HPDE6-E6E7 (cell line): ENCODE measurements around the gene HOXB3.

Experiments
- DNase-seq: peaks from one replicate; pipeline ENCODE4 v3.0.0; 2011; ENCODE audit warnings: missing footprints; ENCODE audit errors: extremely low spot score

Gene HOXB3

DNA sequence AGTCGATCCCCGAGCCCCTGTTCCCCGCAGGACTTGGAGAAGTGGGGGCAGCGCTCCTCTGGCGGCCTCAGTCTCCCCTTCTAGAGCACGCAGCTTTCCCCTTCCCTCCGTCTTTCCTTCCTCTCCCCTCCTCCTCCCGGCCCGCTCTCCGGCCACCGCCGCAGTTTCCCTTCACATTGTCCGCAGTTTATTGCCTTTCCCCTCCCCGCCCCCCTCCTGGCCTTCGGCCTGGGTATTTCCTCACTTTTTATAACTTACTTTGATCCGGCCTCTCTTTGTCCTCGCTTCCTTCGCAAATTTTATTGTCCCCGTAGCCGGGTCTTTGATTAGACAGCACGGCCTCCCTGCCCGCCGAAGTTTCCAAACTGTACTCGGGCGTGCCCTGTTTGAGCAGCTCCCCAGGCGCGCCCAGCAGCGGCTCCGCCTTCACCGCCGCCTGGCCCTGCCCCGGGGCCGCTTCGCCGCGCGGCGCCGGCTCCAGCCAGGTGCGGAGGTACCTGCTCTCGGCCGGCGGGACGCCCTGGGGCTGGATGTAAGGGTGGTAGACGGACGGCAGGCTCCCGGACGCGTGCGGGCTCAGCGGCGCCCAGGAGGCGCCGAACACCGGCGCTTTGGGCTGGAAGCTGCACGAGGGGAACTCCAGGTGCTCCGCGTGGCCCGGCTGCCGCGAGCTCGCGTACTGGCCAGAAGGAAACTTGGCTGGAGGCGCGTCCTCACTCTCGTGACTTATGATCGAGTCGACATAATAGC is 35.6 kb upstream of the HOXB3 start:
- peak; percentile 48 for DNase-seq

DNA sequence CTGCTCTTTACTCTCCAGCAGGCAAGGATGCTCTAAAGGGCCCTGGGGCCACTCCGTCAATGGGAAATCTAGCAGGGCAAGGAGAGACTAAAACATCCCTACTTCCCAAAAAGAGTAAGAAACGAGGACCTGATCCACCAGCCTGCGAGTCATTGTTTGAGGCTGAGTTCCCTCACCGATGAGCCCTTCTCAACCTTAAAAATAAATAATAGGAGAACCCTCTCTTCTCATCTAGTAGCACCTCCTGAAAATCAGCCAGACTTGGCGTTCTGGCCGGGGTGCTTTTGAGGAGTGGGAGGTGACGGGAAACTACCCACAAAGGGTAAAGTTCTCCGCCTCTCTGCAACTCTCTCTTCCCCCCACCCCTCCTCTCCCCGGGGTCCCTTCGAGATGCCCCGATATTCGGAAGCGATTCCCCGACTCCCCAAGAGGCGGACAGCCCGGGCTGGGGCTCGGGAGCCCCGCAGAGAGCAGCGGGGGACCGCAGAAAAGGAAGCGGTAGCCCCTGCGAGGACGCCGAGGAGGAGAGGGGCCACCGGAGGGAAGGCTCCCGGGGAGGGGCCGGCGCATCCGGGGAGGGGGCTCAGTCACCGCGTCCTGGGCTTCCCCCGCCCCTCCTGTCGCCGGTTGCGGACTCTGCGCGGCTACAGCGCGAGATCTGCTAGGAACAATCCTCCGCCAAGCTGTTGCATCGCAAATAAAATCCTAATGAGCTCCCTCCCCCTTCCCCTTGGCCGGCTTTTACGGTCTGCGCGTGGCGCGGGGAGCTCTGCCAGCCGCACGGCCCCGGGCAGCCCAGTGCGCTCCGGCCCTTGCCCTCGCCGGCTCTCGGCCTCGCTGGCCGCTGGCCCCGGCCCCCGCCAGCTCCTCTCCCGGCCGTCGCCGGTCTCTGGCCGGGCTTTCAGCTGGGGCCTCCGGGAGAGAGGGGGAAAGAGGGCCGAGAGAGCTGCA is 34.8 kb upstream of the HOXB3 start:
- DNase-seq, result no peak

DNA sequence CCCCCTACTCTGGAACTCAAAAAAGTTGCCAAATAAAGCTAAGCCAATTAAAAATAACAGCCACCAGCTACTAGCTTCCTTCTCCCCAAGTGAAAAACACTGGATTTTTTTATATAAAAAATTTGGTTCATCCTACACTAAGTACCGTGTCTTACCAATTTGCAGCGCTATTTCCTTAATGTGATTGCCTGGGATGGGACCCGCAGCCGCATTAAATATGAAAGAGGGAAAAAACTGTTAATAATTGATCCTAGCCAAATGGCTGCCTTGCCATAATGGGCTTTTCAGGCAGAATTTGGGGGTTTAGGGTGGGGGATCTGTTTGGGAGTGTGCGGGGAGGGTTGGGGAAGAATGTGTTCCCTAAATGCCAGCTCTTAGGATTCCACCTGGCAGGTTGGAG is 34.1 kb upstream of the HOXB3 start:
- no peak for DNase-seq

DNA sequence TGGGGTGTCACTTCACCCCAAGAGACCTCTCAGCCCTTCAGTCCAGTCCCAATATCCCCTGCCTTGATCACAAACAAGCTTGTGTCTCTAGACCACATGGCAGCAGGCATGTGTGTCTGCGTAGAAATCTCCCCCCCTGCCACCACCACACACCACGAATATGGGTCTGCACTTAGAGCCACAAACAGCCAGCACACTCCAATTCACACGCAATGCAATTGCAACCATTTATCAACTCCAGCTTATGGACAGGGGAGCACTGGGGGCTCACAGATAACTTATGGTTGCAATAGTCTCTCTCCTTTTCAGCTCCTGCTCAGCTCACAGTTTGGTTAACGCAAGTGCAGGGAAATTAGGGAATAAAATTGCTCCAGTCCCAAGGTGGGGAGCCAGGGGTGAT is 33.5 kb upstream of the HOXB3 start:
- DNase-seq, result no peak

DNA sequence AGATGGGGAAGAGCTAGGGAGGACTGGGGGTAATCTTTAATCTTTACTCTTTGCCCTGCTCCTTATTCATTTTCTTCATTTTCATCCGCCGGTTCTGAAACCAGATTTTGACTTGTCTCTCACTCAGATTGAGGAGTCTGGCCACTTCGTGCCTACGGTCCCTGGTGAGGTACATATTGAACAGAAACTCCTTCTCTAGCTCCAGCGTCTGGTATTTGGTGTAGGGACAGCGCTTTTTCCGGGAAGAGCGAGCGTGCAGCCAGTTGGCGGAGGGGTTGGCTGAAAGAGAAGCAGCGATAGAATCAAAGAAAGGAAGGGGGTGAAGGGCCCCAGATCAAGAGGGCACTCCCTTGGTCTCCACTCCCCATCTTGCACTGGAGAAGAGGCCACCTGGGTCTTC is 32.8 kb upstream of the HOXB3 start:
- no peak for DNase-seq

DNA sequence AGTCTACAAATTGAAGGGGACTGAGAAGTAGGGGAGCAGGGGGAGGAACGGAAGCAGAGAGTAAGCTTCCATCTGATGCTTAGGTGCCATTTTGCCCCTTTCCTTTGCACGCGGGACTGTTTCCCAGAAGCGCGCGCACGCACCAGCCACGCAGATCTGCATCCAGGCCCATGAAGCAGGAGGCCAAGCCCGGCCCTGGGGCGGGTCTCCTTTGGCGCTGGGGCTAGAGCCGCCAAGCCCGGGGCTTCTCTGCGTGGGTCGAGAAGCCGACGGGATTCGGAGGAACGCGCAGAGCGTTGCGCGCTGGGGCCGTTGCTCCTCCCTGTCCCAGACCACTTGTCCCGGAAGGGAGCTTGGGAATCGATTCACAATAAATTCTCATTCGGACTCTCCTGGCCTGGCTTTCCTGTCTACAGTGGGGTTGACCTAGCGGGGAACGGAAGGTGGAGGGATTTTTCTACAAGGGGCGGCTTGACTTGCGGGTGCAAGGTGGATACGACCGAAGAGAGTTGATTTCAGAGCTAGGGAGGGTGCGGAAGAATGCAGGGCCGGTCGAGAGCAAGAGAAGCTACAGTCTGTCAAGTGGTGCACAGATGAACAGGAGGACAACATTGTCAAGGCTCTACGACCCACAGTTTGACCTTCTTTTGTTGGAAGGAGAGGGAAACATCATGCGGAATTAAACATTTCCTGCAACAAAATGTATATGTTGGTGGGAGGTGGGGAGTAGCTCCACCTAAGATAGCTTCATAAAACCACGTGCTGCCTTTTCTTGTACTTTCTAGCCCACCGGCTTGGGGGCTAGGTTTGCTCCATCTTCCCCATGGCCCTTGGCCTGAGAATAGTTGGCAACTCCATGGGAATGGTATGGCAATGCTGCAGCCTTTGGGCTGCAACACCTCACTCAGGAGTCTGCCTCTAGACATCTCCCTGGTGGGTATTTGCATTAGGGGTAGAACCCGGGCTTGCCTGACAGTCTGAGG is 31.7 kb upstream of the HOXB3 start:
- no peak for DNase-seq

DNA sequence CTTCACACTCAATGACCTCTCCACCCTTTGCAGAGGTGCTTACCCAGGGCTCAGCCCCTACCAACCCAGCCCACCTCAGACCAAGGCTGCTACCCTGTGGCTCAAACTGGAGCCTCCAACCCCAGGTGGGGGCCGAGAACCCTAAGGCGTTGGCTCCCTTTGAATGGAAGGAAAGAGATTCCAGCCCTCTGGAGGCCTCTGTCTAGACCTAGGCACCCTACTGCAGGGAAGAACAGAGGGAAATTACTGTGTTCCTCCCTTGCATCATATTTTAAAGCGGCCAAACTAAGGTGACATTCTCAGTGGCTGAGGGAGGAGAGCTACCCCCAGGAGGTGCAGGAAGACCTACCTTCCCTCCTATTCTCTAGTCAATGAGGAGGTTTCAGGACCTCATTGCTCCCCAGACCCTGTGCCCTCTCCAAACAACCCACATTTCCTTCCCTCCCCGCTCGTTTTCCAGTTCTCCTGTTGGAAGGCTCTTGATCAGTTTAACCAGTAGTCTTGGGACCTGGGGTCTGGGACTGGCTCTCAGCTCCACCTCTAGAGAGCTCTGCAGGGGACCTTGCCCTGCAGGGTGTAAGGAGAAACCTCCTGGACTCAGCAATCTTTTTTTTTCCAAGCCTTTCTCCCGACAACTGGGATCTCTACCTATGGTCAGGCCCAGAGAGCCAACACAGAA is 30.6 kb upstream of the HOXB3 start:
- no peak for DNase-seq

DNA sequence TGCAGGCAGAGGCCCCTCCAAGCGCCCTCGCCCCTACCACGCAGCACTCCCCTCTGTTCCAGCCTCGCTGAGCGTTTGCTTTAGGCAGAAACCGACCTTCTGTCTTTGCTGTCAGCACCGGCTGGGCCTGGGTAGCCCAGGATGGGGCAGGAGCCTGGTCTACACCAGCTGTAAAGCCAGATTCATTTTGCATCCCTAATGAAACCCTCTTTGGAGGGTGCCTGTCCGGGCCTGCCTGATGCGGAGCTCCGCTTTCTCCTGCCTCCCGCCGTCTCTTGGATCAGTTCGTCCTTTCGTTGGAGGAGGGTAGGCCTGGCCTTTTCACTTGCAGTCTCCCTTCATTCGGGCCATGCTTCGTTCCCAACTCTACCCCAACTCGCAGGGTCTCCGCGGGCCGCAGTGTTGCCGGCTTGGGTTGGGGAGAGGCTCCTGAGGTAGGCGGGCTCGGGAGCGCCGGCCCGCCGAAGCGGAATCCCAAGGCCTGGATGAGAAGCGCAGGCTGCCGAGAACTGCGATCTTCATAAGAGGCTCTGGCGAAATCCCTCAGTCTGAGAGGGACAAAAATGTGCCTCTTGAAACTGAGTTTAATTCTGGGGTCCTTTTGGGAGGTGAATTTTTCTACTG is 29.9 kb upstream of the HOXB3 start:
- no peak for DNase-seq

DNA sequence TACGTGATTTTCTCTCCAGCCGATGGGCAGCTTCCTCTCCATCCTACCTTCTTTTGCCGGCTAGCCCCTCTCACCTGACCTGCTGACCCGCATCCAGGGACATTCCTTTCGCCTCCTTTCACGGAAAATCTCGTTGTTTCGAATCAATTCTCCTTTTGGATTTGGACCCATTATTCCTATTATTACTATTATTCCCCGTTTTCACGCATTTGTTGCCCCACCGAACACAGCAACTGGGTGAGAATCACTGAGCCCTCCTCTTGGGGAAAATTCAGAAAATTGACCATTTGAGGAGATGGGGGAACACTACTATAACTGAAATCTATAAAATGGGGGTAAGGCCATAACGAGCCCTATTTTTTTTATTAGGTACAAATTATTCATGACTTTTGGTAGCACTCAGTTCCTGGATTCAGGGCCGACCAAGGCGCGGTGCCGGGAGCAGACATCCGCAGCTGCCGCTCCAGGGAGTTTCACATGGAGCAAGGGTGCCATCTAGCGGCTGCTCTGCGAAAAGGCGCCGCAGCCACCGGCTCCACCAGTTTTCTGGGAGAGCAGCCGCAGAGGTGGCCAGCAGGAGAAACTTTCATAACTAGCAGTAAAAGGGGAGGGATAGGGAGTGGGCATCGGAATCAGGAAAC is 28.3 kb upstream of the HOXB3 start:
- peak; percentile 92 for DNase-seq

DNA sequence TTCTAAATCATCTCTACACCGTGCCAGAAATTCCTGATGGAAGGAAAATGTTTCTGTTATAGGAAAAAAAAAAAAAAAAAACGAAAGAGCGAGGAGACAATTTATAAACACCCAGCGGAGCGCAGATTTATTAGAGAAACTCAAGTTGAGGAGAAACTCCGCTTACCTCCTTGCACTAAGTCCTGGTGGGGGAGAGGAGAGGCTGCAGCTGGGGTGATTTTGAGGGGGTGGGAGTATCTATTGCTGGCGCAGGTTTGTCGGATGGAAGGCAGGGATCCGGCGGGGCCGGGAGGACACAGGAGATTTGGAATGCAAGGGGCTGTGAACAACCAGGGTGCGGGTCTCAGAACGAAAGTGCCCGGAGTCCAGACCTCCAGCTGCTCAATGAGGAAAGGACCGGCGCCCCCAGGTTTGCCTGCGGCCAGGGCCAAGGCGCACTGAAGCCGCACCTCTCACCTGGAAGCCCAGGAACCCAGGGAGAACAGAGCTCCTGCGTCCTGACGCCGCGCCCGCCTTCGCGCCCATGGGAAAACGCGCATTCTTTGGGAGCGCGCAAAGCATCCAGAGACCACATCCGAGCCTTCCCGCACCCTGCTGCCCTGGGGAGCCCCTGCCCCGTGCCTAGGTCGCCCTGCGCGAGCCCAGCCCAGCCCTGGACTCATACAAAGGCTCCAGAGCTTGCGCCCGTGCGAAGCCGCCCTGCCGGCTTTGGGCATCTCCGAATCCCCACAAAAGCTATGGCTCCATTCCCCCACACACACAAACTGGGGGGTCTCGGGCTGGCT is 27.6 kb upstream of the HOXB3 start:
- no peak for DNase-seq

DNA sequence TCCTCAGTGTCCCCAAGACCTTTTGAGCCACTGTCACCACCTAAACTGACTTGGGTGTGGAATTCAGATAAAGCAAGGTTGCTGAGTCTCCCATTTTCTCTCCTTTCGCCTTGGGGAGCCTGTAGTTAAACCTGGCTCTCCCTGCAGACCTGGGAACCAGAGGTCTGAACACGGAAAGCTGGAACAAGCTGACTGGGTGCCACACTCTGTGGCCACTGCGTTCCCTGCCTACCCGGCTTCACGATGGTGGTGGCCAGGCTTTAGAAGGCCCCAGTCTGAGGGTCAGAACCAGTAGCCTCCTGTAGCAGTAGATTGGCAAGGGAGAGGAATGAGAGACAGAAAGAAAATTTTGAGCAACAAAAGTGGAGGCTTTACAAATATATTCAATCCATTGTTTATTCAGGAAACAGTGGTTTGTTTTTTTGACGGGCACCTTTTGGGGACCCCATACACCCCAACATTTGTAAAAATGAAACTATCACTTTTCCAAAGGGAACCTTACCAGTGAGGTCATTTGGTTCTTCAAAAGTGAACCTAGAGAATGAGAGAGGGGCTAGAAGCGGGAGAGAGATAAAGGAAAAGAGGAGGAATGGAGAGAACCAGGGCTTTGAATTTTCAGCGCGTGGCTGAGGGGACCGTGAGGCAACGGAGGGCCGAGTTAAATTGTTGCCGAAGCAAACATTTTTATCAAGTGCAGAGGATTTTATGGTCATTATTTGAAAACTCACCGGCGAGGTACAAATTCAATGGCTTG is 26.9 kb upstream of the HOXB3 start:
- DNase-seq, result no peak

DNA sequence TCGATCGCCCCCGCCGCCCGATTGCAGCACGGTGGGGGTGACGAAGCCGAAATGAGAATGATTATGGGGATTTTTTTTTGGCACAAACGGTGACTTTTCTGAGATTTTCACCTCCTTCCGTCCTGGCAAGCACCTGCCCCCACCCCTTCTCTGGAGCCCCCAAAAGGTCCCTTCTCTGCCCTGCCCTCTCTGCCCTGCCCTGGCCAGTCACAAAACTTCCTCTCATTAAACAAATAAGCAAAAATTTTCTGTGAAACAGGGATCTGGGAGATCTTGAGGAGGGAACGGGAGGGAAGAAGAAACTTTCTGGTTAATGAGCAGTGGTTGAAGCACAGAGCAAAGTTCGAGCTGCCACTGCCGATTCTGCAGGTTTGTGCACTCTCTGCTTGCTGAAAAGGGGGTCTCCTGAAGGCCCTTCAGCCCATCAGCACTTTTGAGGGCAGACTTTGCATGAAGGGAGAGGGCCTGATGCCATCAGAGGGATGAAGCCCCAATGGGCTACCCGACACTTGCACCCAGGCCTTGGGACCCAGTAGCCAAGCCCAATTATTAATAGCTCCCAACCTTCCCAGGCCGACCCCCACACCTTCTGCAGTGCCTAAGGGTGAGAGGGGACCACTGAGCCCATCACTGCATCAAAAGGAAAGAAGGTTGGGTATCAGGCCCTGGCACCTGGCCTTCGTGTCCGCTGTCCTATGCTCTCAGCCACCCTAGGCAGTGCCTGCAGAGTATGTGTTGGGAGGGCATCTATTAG is 26.1 kb upstream of the HOXB3 start:
- no peak for DNase-seq

DNA sequence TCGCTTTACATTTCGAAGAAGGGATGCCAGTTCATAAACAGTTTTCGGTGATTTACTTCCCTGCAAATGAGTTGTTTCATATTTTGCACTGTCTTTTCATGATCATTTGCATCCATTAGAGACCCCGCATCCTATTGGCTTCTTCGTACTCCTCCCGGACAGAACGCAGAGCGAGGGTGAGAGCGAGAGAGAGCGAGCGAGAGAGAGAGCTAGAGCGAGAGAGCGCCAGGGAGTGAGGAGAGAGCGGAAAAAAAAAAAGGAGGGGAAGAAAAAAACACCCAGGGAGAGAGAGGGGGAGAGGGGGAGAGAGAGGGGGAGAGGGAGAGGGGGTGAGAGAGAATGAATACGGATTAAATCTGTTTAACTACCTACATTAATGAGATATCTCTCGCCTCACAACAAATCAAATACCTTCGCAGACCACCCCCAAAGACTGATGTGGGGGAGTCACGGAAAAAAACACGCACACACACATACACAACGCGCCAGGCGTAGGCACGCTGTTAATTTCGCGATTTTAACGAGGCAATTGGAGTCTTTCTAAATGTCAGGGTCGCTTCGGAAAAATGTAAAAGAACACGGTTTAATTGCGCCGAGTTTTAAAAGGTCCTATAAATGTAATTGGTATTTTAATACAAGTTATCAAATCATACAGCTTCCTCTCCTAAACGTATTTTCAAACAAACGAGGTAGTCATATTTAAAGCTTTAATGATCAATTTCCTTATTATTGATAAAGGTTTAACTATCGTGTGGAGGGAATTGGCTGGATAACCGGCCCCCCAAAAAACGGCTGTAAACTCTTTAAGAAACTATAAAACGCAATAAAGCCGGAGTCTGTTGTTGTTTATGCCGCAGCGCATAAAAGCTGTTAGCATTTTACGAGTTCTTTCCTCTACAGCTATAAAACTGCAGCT is 25.3 kb upstream of the HOXB3 start, which contains the start of gene HOXB8:
Gene HOXB8, minus strand, starts transcription at position 246 of the 916 bp plus-strand sequence. CDS start 588 bp downstream, outside the sequence.
- DNase-seq, result no peak

DNA sequence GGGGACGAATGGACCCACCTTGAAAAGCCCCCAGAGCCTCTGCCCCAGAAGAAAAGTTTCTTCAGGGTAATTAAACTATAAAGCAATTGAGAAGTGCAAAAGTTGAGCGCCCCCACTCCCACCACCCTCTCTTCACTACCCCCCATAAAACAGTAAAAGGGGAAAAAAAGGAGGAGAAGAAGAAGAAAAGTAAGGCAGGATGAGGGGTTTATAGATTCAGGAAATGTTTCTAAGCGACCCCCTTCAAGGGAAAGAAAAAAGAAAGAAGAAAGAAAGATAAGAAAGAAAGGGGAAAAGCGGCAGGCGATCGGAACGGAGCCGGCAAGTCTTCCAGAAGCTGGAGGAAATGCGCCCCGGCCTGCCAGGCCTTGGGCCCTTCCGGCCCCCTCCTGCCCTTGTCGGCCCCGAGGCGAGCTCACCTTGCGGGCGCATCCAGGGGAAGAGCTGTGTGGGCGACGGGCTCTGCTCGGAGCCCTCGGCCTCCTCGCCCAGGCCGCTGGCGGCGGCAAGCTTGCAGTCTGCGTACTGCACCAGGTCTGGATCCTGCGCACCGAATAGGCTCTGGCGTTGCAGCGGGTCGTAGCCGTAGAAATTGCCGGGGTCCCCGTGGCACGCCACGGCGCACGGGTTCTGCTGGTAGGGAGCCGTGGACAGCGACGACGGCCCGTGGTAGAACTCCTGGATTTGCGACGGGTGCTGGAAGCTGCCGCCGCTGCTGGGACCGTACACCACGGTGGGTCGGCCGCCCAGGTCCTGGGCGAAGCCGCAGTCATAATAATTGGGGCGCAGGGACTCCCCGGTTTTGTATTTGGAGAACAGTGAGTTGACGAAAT is 24.0 kb upstream of the HOXB3 start:
- DNase-seq, result no peak

DNA sequence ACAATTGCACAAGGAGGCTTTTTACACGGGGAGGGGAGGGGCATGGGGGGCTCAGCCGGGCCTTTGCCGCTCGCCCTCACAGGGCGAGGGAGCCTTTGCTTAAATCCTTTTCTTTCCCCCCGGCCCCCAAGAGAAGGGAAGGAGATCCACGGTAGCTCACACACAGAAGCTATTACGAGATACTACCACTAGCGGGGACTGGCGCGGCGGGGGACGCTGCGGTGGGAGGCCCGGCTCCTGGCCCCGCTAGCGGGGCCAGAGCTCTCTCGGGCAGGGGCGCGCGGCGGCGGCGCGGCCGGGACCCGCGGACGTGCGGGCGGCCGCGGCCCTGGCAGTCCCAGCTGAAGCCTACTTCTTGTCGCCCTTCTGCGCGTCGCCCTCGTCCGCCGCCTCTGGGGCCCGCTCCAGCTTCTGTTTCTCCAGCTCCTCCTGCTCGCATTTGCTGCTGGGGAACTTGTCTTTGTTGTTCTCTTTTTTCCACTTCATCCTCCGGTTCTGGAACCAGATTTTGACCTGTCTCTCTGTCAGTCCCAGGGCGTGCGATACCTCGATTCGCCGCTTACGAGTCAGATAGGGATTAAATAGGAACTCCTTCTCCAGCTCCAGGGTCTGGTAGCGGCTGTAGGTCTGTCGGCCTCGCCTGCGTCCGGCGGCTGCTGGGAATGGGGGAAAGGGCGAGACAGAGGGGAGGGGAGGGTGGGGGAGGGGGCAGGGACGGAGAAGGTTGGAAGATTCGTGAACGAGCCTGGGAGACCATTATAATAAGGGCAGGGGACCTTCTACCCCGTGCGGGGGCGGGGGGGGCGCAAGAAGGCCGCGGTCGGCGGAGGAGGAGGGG is 23.0 kb upstream of the HOXB3 start:
- DNase-seq, result no peak
